Measurements from ENCODE around the gene TMEM190.
A peak's percentile ranks its signal among the peaks of the same experiment; 100 is the strongest.

The TMEM190 gene

GRCh38 chr19:55372316-55373081 lies 4.1 kb upstream of the TMEM190 start:
- DNase-seq, result no peak

GRCh38 chr19:55373306-55373992 lies 3.2 kb upstream of the TMEM190 start:
- DNase-seq, result no peak

GRCh38 chr19:55373993-55374757 lies 2.5 kb upstream of the TMEM190 start:
- DNase-seq, result no peak

GRCh38 chr19:55377356-55378131 lies 918 bp downstream of the TMEM190 start:
- DNase-seq, result no peak

GRCh38 chr19:55379174-55379573 lies 2.5 kb downstream of the TMEM190 start:
- no peak for DNase-seq

- no peak for DNase-seq
Measured at GRCh38 chr19:55382013-55382412, 5.4 kb downstream of the TMEM190 start.

GRCh38 chr19:55382522-55383054 lies 6.0 kb downstream of the TMEM190 start:
- DNase-seq, result no peak

- peak; percentile 68 for DNase-seq
Measured at GRCh38 chr19:55383279-55384130, 6.9 kb downstream of the TMEM190 start.

GRCh38 chr19:55384131-55384919 lies 7.7 kb downstream of the TMEM190 start, which contains the start of gene TMEM238:
TSS of gene TMEM238 (minus strand) at chr19:55384292. CDS start at chr19:55384259, 33 bp downstream.
- DNase-seq, result peak; percentile 66

- peak; percentile 98 for DNase-seq
Measured at GRCh38 chr19:55384920-55385723, 8.5 kb downstream of the TMEM190 start.

- DNase-seq, result peak; percentile 99
Measured at GRCh38 chr19:55385724-55386492, 9.3 kb downstream of the TMEM190 start, which contains the start of gene RPL28. TSS of gene RPL28 (plus strand) at chr19:55385932. CDS start at chr19:55386358, 426 bp downstream.

- DNase-seq, result no peak
Measured at GRCh38 chr19:55386493-55386971, 9.9 kb downstream of the TMEM190 start.

- no peak for DNase-seq
Measured at GRCh38 chr19:55387736-55388497, 11.3 kb downstream of the TMEM190 start.

GRCh38 chr19:55389386-55390317 lies 13.0 kb downstream of the TMEM190 start:
- no peak for DNase-seq

- DNase-seq, result no peak
Measured at GRCh38 chr19:55390461-55390880, 13.8 kb downstream of the TMEM190 start.

- DNase-seq, result no peak
Measured at GRCh38 chr19:55391191-55391670, 14.6 kb downstream of the TMEM190 start.
